Measurements from ENCODE around the gene STARD10. TPM values are rescaled to one million over a fixed set of nuclear protein-coding genes. Genes with fewer than 3 reads are reported as not detected.
"Not testable (repeated sequence)": the region's sequence is repeated elsewhere in the genome, so short reads cannot be mapped to it uniquely, and the experiment has no call there.

Gene STARD10
- total RNA-seq, 1 experiment from 2014 or later: 10.8 TPM

DNA sequence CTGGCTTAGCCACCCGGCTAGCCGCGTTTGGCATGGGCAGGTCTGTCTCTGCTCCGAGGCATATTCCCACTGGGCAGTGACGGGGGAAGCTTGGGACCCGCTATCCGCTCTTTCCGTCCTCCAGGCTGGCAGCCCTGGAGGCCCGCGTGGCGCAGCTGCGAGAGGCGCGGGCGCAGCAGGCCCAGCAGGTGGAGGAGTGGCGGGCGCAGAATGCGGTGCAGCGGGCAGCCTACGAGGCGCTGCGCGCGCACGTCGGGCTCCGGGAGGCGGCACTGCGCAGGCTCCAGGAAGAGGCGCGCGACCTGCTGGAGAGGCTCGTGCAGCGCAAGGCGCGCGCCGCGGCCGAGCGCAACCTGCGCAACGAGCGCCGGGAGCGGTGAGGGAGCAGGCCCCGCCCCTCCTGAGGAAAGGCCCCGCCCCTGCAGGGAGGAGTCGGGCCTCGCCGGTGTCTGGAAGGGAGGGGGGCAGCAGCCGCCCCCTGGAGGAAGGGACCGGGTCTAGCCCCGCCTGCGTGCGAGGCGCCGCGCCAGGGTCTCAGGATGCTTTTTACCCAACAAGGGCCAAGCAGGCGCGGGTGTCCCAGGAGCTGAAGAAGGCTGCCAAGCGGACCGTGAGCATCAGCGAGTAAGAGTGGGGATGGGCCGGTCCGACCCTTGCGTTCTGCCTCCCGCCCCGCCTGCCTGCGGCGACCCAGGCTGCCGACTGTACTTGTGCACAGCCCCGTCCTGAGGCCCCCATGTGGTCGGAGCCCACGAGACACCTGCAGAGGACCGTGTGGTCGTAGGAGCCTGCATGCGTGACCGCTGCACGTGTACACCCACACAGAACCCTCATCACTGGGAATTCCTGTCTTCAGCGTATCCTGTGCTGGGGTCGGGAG lies 28.3 kb upstream of the STARD10 start:
- Histone ChIP-seq H3K27me3 (replicated peaks) (no peaks in the 10 kb centered on the region), H3K27ac (no peak overlapping the region), H3K36me3 (no peaks in the 10 kb centered on the region), H3K4me3 (no peak overlapping the region), H3K9me3 (replicated peaks) (no peaks in the 10 kb centered on the region), H3K4me1 (replicated peaks) (peaks cover 11% of the 10 kb centered on the region)
- no peak for DNase-seq (ENCODE audit: low read depth in 1 of 2, low spot score in 2 of 2)

DNA sequence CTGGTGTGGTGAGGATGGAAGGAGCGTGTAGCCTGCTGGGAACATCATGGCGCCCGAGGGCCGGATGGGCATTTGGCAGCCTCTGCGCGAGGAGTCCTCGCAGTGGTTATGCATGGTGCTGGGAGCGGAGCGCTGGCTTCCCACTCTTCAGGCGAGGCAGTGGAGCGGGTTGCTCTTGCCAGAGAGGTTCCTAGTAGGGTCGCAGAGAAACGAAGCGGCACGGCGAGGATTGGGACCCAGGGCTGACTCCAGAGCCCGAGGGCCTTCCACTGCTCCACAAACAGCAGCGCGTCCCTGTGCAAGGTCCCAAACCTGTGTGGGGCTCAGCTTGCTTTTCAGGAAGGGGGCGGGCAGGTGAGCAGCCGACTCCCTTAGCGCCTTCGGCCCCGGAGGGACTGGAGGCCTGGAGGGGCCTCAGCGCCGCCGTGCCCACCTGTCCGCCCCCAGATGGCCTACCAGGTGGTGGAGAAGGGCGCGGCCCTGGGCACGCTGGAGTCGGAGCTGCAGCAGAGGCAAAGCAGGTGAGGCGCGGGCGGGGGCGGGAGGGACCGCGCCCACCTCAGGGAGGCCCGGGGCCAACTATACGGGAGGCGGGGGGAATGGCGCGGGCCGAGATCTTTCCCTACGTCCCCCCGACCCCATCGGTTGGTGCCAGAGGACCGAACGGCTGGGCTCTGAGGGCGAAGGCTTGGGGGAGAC lies 27.5 kb upstream of the STARD10 start:
- Histone ChIP-seq H3K36me3 (no peaks in the 10 kb centered on the region), H3K27me3 (replicated peaks) (no peaks in the 10 kb centered on the region), H3K9me3 (replicated peaks) (no peaks in the 10 kb centered on the region), H3K4me1 (replicated peaks) (peaks cover 11% of the 10 kb centered on the region), H3K4me3 (no peak overlapping the region), H3K27ac (no peak overlapping the region)
- no peak for DNase-seq (ENCODE audit: low read depth in 1 of 2, low spot score in 2 of 2)

DNA sequence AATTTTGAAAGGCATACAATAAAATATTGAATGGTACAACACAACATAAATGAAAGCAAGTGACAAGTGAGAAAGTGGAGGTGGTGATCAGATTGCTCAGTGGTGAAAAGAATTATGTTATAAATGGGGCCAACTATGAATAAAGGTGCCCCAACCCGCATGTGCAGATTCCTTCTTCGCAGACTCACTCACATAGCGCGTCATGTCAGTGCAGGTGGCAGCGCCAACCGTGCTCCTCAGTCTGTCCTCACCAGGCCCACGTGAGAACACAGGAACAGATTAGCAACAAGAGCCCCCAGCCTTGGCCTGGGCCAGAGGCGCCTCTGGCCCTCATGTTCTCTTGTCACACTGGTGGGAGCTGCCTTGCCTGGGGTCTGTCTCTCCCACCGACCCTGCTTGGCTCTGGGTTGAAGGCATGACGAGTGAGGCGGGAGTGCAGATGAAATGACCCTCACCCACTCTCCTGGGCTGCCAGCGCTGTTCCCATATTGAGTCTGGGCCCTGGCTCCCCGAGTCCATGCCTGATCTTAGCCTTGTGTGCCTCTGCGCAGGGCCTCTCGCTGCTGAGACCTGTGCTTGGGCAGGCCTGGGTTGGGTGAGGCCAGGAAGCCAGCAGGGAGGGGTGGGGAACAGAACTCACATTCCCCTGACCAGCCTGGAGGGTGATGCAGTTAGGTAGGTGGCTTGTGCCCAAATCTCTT lies 26.7 kb upstream of the STARD10 start:
- H3K4me3 ChIP-seq: no peak overlapping the region
- H3K27me3 ChIP-seq (replicated peaks): no peaks in the 10 kb centered on the region
- no peaks in the 10 kb centered on the region for H3K36me3 ChIP-seq
- no peaks in the 10 kb centered on the region for H3K9me3 ChIP-seq (replicated peaks)
- H3K27ac ChIP-seq: no peak overlapping the region
- DNase-seq (ENCODE audit: low read depth in 1 of 2, low spot score in 2 of 2): no peak
- H3K4me1 ChIP-seq (replicated peaks): peaks cover 15% of the 10 kb centered on the region

DNA sequence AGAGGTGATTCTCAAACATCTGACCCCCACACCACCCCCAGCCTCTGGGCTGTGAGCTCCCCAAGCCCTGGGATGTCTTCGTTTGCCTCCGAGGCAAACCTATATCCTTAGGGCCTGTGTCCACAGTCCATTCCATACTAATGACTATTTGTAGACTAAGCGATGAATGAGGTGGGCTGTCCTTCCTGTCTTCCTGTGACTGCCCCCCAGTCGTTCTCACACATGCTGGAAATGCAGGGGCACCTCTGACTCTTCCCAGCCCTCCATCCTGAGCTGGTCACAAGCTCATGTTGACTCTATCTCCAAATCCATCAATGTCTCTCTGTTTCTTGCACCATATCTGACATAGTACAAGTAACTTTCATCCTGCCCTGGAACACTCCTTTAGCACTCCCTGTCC lies 25.1 kb upstream of the STARD10 start:
- no peak overlapping the region for H3K27ac ChIP-seq
- no peak for DNase-seq (ENCODE audit: low read depth in 1 of 2, low spot score in 2 of 2)
- peaks cover 10% of the 10 kb centered on the region for H3K4me1 ChIP-seq (replicated peaks)
- no peak overlapping the region for H3K4me3 ChIP-seq
- no peaks in the 10 kb centered on the region for H3K27me3 ChIP-seq (replicated peaks)
- no peaks in the 10 kb centered on the region for H3K9me3 ChIP-seq (replicated peaks)
- H3K36me3 ChIP-seq: no peaks in the 10 kb centered on the region

DNA sequence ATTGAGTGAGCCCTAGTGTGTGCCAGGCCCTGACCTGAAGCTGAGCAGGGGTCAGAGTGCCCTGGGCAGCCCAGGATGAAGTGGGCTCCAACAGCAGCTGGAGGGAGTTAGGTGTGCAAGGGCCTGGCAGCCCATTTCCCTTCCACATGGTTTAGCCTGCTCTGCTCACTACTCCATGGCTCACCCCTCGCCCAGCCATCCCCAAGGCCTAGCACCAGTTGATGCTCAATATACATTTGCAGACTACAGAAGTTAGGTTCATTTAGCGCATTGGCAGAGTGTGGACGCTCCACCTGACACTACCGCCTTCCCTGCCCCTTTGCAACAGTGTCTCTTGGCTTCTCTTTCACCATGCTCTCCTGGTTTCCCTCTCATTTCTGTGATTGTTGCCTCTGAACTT lies 24.1 kb upstream of the STARD10 start:
- no peak overlapping the region for H3K27ac ChIP-seq
- no peaks in the 10 kb centered on the region for H3K27me3 ChIP-seq (replicated peaks)
- peaks cover 19% of the 10 kb centered on the region for H3K4me1 ChIP-seq (replicated peaks)
- no peak overlapping the region for H3K4me3 ChIP-seq
- no peaks in the 10 kb centered on the region for H3K9me3 ChIP-seq (replicated peaks)
- DNase-seq (ENCODE audit: low read depth in 1 of 2, low spot score in 2 of 2): no peak
- H3K36me3 ChIP-seq: no peaks in the 10 kb centered on the region; the same call in 1 of the 2 replicates

DNA sequence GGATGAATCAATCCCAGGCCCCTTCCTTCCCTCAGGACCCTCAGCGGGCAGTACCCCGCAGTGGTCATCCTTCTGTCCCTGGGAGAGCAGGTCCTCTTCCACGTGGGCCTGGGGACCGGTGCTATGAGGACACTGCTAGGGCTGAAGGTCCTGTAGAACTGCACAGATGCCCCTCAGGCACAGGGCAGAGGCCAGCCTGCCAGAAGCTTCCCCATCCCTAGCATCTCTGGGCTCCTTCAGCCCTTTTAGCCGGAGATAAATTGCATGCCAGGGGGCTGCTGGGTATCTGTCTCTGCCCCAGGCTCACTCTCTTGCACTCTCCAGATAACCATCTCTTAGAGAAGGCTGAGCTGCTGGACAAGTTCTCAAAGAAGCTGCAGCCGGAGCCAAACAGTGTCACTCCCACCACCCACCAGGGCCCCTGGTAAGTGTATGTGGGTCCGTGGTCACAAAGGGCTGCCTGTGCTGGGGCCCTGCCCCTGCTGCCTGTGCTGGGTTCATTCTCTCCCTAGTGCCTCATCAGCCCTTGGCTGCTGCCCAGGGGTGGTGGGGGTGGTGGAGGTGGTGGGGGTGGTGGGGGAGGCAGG lies 22.6 kb upstream of the STARD10 start:
- no peak for DNase-seq (ENCODE audit: low read depth in 1 of 2, low spot score in 2 of 2)
- no peaks in the 10 kb centered on the region; the same call in 1 of the 2 replicates for H3K36me3 ChIP-seq
- H3K27me3 ChIP-seq (replicated peaks): no peaks in the 10 kb centered on the region
- H3K4me3 ChIP-seq: no peak overlapping the region
- no peak overlapping the region for H3K27ac ChIP-seq
- peaks cover 24% of the 10 kb centered on the region for H3K4me1 ChIP-seq (replicated peaks)
- no peaks in the 10 kb centered on the region for H3K9me3 ChIP-seq (replicated peaks)

DNA sequence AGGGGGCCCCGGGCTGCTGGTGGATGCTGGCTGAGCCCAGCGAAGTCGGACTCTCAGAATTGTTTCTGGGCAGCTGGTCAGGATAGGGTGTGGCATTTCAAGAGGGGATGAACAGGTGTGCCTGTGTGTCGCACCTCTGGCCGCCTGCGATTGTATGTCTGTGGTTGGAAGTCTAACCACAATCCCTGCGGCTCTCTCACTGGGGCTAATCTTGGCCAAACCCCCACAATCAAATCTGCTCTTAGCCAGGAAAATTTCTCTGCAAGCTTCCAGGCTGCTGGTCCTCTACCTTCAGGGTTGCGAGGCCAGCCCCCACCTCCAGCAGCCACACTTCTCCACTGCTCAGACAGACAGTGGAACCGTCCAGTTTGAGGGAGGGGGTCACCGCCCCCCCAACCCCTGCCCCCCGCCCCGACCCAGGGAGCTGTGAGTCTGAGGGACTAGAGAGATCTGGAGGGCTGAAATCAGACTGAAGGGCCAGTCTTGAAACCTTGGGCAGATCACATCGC lies 21.3 kb upstream of the STARD10 start:
- Histone ChIP-seq H3K4me1 (replicated peaks) (peaks cover 24% of the 10 kb centered on the region), H3K27me3 (replicated peaks) (no peaks in the 10 kb centered on the region), H3K9me3 (replicated peaks) (no peaks in the 10 kb centered on the region), H3K36me3 (no peaks in the 10 kb centered on the region; the same call in 1 of the 2 replicates), H3K27ac (peak overlapping the region; percentile 100), H3K4me3 (peak overlapping the region; percentile 69)
- no peak for DNase-seq (ENCODE audit: low read depth in 1 of 2, low spot score in 2 of 2)

DNA sequence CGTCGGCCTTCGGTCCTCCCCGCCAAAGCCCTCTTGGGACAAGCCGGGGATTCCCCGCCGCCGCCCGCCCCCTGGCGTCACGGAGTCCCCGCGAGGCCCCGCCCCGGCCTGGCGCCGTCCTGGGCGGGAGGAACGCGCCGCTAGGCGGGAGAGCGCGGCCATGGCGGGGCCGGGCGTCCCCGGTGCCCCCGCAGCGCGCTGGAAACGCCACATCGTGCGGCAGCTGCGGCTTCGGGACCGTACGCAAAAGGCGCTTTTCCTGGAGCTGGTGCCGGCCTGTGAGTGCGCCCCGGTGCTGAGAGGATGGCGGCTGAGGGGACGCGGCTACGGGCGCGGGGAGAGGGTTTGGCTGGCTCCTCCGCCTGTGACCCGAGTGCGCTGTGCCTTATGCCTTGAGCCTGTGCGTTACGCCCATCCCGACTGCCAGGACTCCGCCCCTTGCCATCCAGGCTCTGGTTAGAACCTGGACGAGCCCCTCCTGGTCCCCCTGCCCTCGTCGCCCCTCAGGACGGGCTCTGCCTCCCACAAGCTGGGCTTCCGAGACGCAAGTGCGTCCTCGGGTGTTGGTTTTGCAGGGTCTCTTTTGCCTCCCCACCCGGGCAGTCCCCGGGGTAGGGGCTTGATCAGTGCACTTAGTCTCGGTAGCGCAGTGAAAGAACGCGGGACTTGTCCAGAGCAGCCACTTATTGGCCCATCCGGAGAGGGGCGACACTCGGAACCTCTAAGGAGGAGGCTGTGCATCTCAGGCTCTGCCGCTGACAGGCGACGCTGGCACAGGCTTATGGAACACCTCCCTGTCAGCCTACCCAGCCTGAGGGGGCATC lies 20.7 kb upstream of the STARD10 start, which contains the start of gene ATG16L2:
Gene ATG16L2, plus strand, starts transcription at position 126 of the 824 bp plus-strand sequence. Its CDS starts 35 bp downstream, at position 161.
- Histone ChIP-seq H3K36me3 (no peaks in the 10 kb centered on the region; the same call in 1 of the 2 replicates), H3K4me1 (replicated peaks) (peaks cover 24% of the 10 kb centered on the region), H3K4me3 (peak within 1 kb of the TSS; percentile 69), H3K27me3 (replicated peaks) (no peaks in the 10 kb centered on the region), H3K27ac (peak within 1 kb of the TSS; percentile 100), H3K9me3 (replicated peaks) (no peaks in the 10 kb centered on the region)
- peak; percentile 73 to 93 for DNase-seq (ENCODE audit: low read depth in 1 of 2, low spot score in 2 of 2)

DNA sequence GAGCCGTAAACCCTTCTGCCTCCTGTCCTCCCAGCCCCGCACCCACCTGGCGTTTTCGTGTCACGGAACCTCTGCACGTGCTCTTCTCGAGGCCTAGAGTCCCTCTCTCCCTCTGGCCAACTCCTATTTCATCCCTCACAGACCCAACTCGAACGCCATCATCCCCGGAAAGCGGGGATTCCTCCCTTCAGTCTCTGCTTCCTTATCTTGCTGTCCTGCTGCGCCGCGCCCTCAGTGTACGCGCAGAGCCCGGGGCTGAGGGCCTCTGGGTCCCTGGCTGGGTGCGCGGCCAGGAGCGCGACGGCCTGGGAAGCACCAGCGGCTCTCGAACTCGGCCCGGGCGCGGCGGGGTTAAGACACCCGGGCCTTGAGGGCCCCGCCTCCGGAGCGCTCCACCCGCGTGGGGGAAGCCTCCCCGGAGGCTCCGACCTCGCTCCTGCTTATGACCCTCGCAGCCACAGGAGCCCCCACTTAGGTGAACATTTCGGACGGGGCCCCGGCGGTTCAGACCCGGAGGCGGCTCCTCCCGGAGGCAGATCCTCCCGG lies 20.0 kb upstream of the STARD10 start:
- Histone ChIP-seq H3K4me3 (peak overlapping the region; percentile 69), H3K9me3 (replicated peaks) (no peaks in the 10 kb centered on the region), H3K27me3 (replicated peaks) (no peaks in the 10 kb centered on the region), H3K4me1 (replicated peaks) (peaks cover 24% of the 10 kb centered on the region), H3K27ac (peak overlapping the region; percentile 100), H3K36me3 (no peaks in the 10 kb centered on the region; the same call in 1 of the 2 replicates)
- DNase-seq (ENCODE audit: low read depth in 1 of 2, low spot score in 2 of 2): peak; percentile 67 to 93

DNA sequence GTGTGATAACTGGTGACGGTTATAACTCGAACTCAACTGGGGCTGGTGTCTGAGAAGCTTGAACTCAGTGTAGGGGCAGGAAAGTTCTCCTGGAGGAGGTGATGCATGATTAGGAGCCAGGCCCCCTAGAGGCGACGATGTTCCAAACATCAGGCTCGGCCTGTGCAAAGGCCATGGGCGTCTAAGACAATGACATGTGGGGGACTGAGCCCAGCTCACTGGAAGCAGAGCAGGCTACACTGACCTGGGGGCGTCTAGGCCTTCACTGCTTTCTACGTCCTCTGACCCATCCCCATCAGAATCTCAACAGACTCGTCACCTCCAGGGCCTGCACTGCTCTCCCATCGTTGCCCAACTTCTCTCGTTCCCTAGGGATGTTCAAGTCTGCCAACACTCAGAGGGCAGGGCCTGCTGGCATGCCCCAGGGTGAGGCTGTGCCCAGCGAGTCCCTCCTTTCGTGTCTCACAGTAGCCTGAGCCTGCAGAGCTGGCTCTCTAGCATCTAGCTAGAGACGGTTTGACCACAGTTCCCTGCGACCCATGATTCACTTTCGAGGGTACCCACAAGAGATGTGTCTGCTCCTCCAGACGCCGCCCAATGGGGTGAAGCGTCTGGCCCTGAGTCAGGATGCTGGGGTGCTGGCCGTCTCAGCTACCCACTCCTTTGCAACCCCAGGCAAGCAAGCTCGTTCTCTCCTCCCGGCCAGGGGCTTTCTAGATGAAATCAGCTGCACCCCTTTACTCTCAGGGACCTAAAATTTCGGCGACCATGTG lies 19.3 kb upstream of the STARD10 start:
- Histone ChIP-seq H3K27me3 (replicated peaks) (no peaks in the 10 kb centered on the region), H3K36me3 (no peaks in the 10 kb centered on the region; the same call in 1 of the 2 replicates), H3K9me3 (replicated peaks) (no peaks in the 10 kb centered on the region), H3K4me3 (peak overlapping the region; percentile 69), H3K27ac (peak overlapping the region; percentile 100), H3K4me1 (replicated peaks) (peaks cover 31% of the 10 kb centered on the region)
- peak; percentile 40 to 57 for DNase-seq (ENCODE audit: low read depth in 1 of 2, low spot score in 2 of 2)

DNA sequence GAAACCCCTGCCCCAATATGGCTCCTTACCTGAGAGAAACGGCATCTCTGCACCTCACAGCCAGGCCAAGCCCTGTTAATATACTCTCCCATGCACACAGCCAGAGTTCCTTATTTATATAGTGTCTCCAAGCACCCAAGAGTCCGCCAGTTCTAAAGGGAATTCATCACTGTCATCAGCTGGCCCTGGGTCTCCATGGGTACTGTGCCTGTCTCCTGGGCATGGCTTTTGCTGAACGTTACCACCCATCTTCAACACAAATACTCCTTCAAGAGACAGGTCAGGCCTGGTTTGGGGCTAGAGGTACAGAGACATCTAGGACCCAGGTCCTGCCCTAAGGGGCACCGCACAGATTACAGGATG lies 18.7 kb upstream of the STARD10 start:
- Histone ChIP-seq H3K4me3 (peak overlapping the region; percentile 69), H3K27me3 (replicated peaks) (no peaks in the 10 kb centered on the region), H3K36me3 (no peaks in the 10 kb centered on the region; the same call in 1 of the 2 replicates), H3K27ac (no peak overlapping the region), H3K9me3 (replicated peaks) (no peaks in the 10 kb centered on the region), H3K4me1 (replicated peaks) (peaks cover 34% of the 10 kb centered on the region)
- DNase-seq (ENCODE audit: low read depth in 1 of 2, low spot score in 2 of 2): no peak

DNA sequence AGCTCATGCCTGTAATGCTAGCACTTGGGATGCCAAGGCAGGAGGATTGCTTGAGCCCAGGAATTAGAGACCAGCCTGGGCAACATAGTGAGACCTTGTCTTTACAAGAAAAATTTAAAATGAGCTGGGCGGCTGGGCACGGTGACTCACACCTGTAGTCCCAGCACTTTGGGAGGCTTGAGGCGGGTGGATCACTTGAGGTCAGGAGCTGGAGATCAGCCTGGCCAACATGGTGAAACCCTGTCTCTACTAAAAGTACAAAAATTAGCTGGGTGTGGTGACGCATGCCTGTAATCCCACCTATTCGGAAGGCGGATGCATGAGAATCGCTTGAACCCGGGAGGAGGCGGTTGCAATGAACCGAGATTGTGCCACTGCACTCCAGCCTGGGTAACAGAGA lies 17.8 kb upstream of the STARD10 start:
- not testable (repeated sequence) for H3K36me3 ChIP-seq; H3K9me3 ChIP-seq (replicated peaks); DNase-seq (ENCODE audit: low read depth in 1 of 2, low spot score in 2 of 2); H3K27ac ChIP-seq; H3K4me3 ChIP-seq; H3K27me3 ChIP-seq (replicated peaks)
- peaks cover 42% of the 10 kb centered on the region for H3K4me1 ChIP-seq (replicated peaks)
